SK-N-SH (cell line): ENCODE results near the gene CNGA4. TPM values are rescaled to one million over a fixed set of nuclear protein-coding genes. Genes with fewer than 3 reads are reported as not detected.

Source experiments
- CTCF ChIA-PET: fragments of 300-600, 350-600 bp; formaldehyde crosslinking; extraction: SDS; loops from one replicate; lab custom pipeline; 2021; lab: Yijun Ruan, JAX
- POLR2A ChIA-PET: fragments of 350-600 bp; sonication (Branson Sonifier 250); formaldehyde crosslinking; extraction: SDS; loops from one replicate; lab custom pipeline; 2020; ENCODE audit warnings: antibody characterized with exemption, inconsistent platforms; lab: Yijun Ruan, JAX
- DNase-seq: peaks from one replicate; pipeline ENCODE4 v3.0.0; 2012
- H2AFZ ChIP-seq: fragments of 200-600 bp; sonication (generic); 2 replicates; pipeline ENCODE4 v1.8.1; 2016; ENCODE audit warnings: antibody characterized with exemption, mild to moderate bottlenecking, low read depth
- H3F3A ChIP-seq: fragments of 200-600 bp; sonication (generic); replicated peaks from 2 replicates; pipeline ENCODE3; 2016; ENCODE audit warnings: antibody characterized with exemption, mild to moderate bottlenecking; ENCODE audit not compliant: insufficient read depth
- H3K27ac ChIP-seq, 2 experiments: fragments of 200-500 bp in 1 of 2; fragments of 200-600 bp in 1 of 2; sonication (Bioruptor generic) in 1 of 2; sonication (generic), shearing (Covaris generic) in 1 of 2; 2 replicates each; pipeline versions ENCODE4 v1.5.1 to v1.6.1; 2014 to 2016; ENCODE audit warnings: low read depth in 2 of 2, inconsistent platforms in 1 of 2, low read length in 1 of 2, mild to moderate bottlenecking in 1 of 2, mixed read lengths in 1 of 2
- H3K27me3 ChIP-seq: fragments of 200-600 bp; sonication (generic), shearing (Covaris generic); 2 replicates; pipeline ENCODE4 v1.6.1; 2016; ENCODE audit warnings: mixed run types; ENCODE audit not compliant: insufficient read depth
- H3K36me3 ChIP-seq, 2 experiments: fragments of 200-500 bp in 1 of 2; fragments of 200-600 bp in 1 of 2; sonication (Bioruptor generic) in 1 of 2; sonication (generic) in 1 of 2; replicated peaks in 1 of 2; 2 replicates each; pipeline versions ENCODE3 to v1.5.1; 2014 to 2016; ENCODE audit warnings: low read length in 1 of 2, mild to moderate bottlenecking in 1 of 2; ENCODE audit not compliant: insufficient read depth in 2 of 2, control insufficient read depth in 1 of 2
- H3K4me1 ChIP-seq, 2 experiments: fragments of 200-500 bp in 1 of 2; fragments of 200-600 bp in 1 of 2; sonication (Bioruptor generic) in 1 of 2; sonication (generic), shearing (Covaris generic) in 1 of 2; 2 replicates each; pipeline versions ENCODE4 v1.5.1 to v1.6.1; 2014 to 2016; ENCODE audit warnings: low read depth in 1 of 2, low read length in 1 of 2, mixed run types in 1 of 2; ENCODE audit not compliant: insufficient read depth in 2 of 2, control insufficient read depth in 1 of 2
- H3K4me2 ChIP-seq: fragments of 200-600 bp; sonication (generic), shearing (Covaris generic); 2 replicates; pipeline ENCODE4 v1.6.1; 2017; ENCODE audit warnings: mixed run types
- H3K4me3 ChIP-seq, 2 experiments: fragments of 200-500 bp in 1 of 2; fragments of 200-600 bp in 1 of 2; sonication (Bioruptor generic) in 1 of 2; sonication (generic), shearing (Covaris generic) in 1 of 2; 2 replicates each; pipeline versions ENCODE4 v1.5.1 to v1.8.1; 2014 to 2016; ENCODE audit warnings: low read depth in 2 of 2, inconsistent platforms in 1 of 2, low read length in 1 of 2, mild to moderate bottlenecking in 1 of 2, mixed read lengths in 1 of 2, moderate library complexity in 1 of 2
- H3K79me2 ChIP-seq: fragments of 200-600 bp; sonication (generic); 2 replicates; pipeline ENCODE4 v1.8.1; 2017; ENCODE audit warnings: mild to moderate bottlenecking; ENCODE audit not compliant: insufficient read depth
- H3K9ac ChIP-seq: fragments of 200-600 bp; sonication (generic); 2 replicates; pipeline ENCODE4 v1.6.1; 2017; ENCODE audit warnings: mixed run types
- H3K9me2 ChIP-seq: fragments of 200-600 bp; sonication (generic); 2 replicates; pipeline ENCODE4 v1.6.1; 2017; ENCODE audit warnings: mixed run types
- H3K9me3 ChIP-seq: fragments of 200-600 bp; sonication (generic); 2 replicates; pipeline ENCODE4 v1.6.1; 2017; ENCODE audit warnings: mixed run types, mild to moderate bottlenecking, moderate library complexity
- H4K20me1 ChIP-seq: fragments of 200-600 bp; sonication (generic); 2 replicates; pipeline ENCODE4 v1.6.1; 2017; ENCODE audit warnings: mild to moderate bottlenecking, mixed run types; ENCODE audit not compliant: insufficient read depth
- CHD2 ChIP-seq: fragments of 150-350 bp; IDR thresholded peaks from 2 replicates; pipeline ENCODE4 v1.6.1; 2018; ENCODE audit warnings: low read length; ENCODE audit not compliant: partially characterized antibody
- EP300 ChIP-seq, 2 experiments: IDR thresholded peaks; 2 replicates each; pipeline versions ENCODE4 v1.4.0 to v1.6.1; 2012; ENCODE audit warnings: borderline replicate concordance in 1 of 2, low read depth in 1 of 2, low read length in 1 of 2
- EZH2phosphoT487 ChIP-seq: fragments of 200-600 bp; sonication (generic); IDR thresholded peaks from 2 replicates; pipeline ENCODE4 v1.6.1; 2017; ENCODE audit warnings: low read depth, mixed run types, mild to moderate bottlenecking, antibody characterized with exemption, moderate library complexity, borderline replicate concordance
- FOXJ3 ChIP-seq: sonication (generic); formaldehyde crosslinking; IDR thresholded peaks from 2 replicates; pipeline ENCODE4 v1.5.1; 2020; ENCODE audit warnings: mild to moderate bottlenecking, missing genetic modification reagents
- FOXM1 ChIP-seq: IDR thresholded peaks from 2 replicates; pipeline ENCODE4 v1.4.0; 2012; ENCODE audit warnings: low read depth, mild to moderate bottlenecking
- GABPA ChIP-seq: IDR thresholded peaks from 2 replicates; pipeline ENCODE4 v1.4.0; 2012; ENCODE audit warnings: low read depth, mild to moderate bottlenecking
- IRF3 ChIP-seq: fragments of 150-350 bp; IDR thresholded peaks from 2 replicates; pipeline ENCODE4 v1.6.1; 2016; ENCODE audit warnings: mild to moderate bottlenecking, low read depth, low read length
- POLR2AphosphoS5 ChIP-seq: IDR thresholded peaks from 2 replicates; pipeline ENCODE4 v1.6.1; 2012; ENCODE audit warnings: low read depth, low read length
- RAD21 ChIP-seq: IDR thresholded peaks from 2 replicates; pipeline ENCODE4 v1.6.1; 2012; ENCODE audit warnings: mild to moderate bottlenecking, low read length
- RCOR1 ChIP-seq: fragments of 150-350 bp; IDR thresholded peaks from 2 replicates; pipeline ENCODE4 v1.6.1; 2017; ENCODE audit warnings: antibody characterized with exemption, low read length
- RFX5 ChIP-seq: IDR thresholded peaks from 2 replicates; pipeline ENCODE4 v1.6.1; 2012; ENCODE audit warnings: mild to moderate bottlenecking, improper control_type of control experiment, low read length
- SMC3 ChIP-seq: IDR thresholded peaks from 2 replicates; pipeline ENCODE4 v1.6.1; 2012; ENCODE audit warnings: low read depth, low read length, improper control_type of control experiment
- TAF1 ChIP-seq: IDR thresholded peaks from 2 replicates; pipeline ENCODE4 v1.6.1; 2012; ENCODE audit warnings: low read depth, mild to moderate bottlenecking, low read length, moderate library complexity, borderline replicate concordance
- TCF12 ChIP-seq: IDR thresholded peaks from 2 replicates; pipeline ENCODE4 v1.4.0; 2012
- YY1 ChIP-seq: IDR thresholded peaks from 2 replicates; pipeline ENCODE4 v1.4.0; 2012; ENCODE audit warnings: low read depth, mild to moderate bottlenecking
- ZBTB33 ChIP-seq: IDR thresholded peaks from 2 replicates; pipeline ENCODE4 v1.4.0; 2012; ENCODE audit warnings: low read depth, borderline replicate concordance
- WGBS: methylation state at CpG from one replicate; pipeline ENCODE4 v1.1.6; 2017; ENCODE audit warnings: low lambda C conversion rate; 5-methylcytosine and 5-hydroxymethylcytosine counted together
- polyA plus RNA-seq, 3 experiments: library from polyadenylated mRNA; depleted of rRNA; stranded (reverse); fragments of >200 nt; gene quantifications; 2 replicates each; pipeline ENCODE4 v1.2.3, GENCODE V29; 2012
- TF ChIP-seq, protein P1 (sequence below): IDR thresholded peaks from 2 replicates; pipeline ENCODE4; 2012

Gene CNGA4
- polyA plus RNA-seq, 1 of the 3 experiments (the other 2 are of a cell fraction), result 0.13 TPM

- no peak overlapping the region for H3K4me2 ChIP-seq
- H4K20me1 ChIP-seq, result no peaks in the 10 kb centered on the region
- WGBS, result 71% methylated on average over 28 of the region's 28 CpGs
- DNase-seq, result no peak
- no peak overlapping the region for H3K4me3 ChIP-seq
- no peak overlapping the region for H3K27ac ChIP-seq
- ChIA-PET POLR2A (no interaction called here), CTCF (interaction anchor here (0.7 to 1.3 kb wide), 4 partner anchors 11 to 519 kb away, joined by 3 to 5 read pairs (median 4); no protein-coding TSS in a partner anchor)
- H3K36me3 ChIP-seq, result no peaks in the 10 kb centered on the region
- no peak overlapping the region for H3K9ac ChIP-seq
- no peak overlapping the region for H2AFZ ChIP-seq
- peaks cover 5% of the 10 kb centered on the region for H3F3A ChIP-seq
- H3K9me2 ChIP-seq, result no peaks in the 10 kb centered on the region
- peaks cover 38% of the 10 kb centered on the region for H3K27me3 ChIP-seq
- H3K79me2 ChIP-seq, result no peaks in the 10 kb centered on the region
- no peaks in the 10 kb centered on the region for H3K9me3 ChIP-seq
- H3K4me1 ChIP-seq, result peaks cover 0 to 2% of the 10 kb centered on the region in 2 experiments; a peak in 1 of 4 replicates
- TF ChIP-seq TCF12 (no peak), RFX5 (no peak), YY1 (no peak), EZH2phosphoT487 (no peak), FOXM1 (no peak), POLR2AphosphoS5 (no peak), EP300 (IDR thresholded peaks at IDR 0.05; ENCODE audit: borderline replicate concordance in 1 of 2, low read depth in 1 of 2, low read length in 1 of 2) (no peak), RAD21 (no peak), TAF1 (no peak), ZBTB33 (no peak), CHD2 (no peak), SMC3 (no peak), GABPA (no peak), IRF3 (no peak), FOXJ3 (no peak), RCOR1 (no peak)
- TF ChIP-seq, protein P1, sequence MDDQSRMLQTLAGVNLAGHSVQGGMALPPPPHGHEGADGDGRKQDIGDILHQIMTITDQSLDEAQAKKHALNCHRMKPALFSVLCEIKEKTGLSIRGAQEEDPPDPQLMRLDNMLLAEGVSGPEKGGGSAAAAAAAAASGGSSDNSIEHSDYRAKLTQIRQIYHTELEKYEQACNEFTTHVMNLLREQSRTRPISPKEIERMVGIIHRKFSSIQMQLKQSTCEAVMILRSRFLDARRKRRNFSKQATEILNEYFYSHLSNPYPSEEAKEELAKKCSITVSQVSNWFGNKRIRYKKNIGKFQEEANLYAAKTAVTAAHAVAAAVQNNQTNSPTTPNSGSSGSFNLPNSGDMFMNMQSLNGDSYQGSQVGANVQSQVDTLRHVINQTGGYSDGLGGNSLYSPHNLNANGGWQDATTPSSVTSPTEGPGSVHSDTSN, result no peak
These were observed 1.2 kb downstream of the CNGA4 start for GRCh38 chr11:6240139-6240538.
